ENCODE data around the gene PNPLA2.

PNPLA2 gene

GRCh38 chr11:849951-850774 is 31.4 kb downstream of the PNPLA2 start:
- no peaks in the 10 kb centered on the region for H3K79me1 ChIP-seq (ENCODE audit: low read length)
- peak overlapping the region; percentile 19 for H3K4me3 ChIP-seq (ENCODE audit: low read length)
- H2BK15ac ChIP-seq (replicated peaks; ENCODE audit: low read depth), result no peak overlapping the region
- H3K36me3 ChIP-seq (ENCODE audit: control insufficient read depth, insufficient read depth, low read length), result no peaks in the 10 kb centered on the region
- peak overlapping the region; percentile 74 for H3K56ac ChIP-seq (ENCODE audit: low read length)
- H3K4me1 ChIP-seq (ENCODE audit: control insufficient read depth, low read depth, low read length), result peaks cover 2% of the 10 kb centered on the region
- no peak overlapping the region for H3K23ac ChIP-seq (ENCODE audit: low read length)
- H3K27me3 ChIP-seq (ENCODE audit: insufficient read depth, low read length, poor library complexity), result no peaks in the 10 kb centered on the region
- H3K79me2 ChIP-seq (ENCODE audit: control insufficient read depth, insufficient read depth, low read length), result no peaks in the 10 kb centered on the region
- H4K5ac ChIP-seq (ENCODE audit: low read length), result no peak overlapping the region
- H3K4me2 ChIP-seq (ENCODE audit: low read length), result peak overlapping the region; percentile 52
- H2BK120ac ChIP-seq (ENCODE audit: low read depth, low read length), result no peak overlapping the region
- no peak overlapping the region for H4K8ac ChIP-seq (ENCODE audit: low read depth, low read length)
- no peak overlapping the region for H3K18ac ChIP-seq (ENCODE audit: low read length)
- no peak overlapping the region for H3K4ac ChIP-seq (ENCODE audit: low read depth, low read length)
- no CpG with 5 or more reads among the region's 97 CpGs for WGBS (ENCODE audit: extremely low coverage, insufficient coverage, low lambda C conversion rate)
- H2AK5ac ChIP-seq (ENCODE audit: low read length), result no peak overlapping the region
- DNase-seq, result no peak
- peak overlapping the region; percentile 41 for H3K9ac ChIP-seq (ENCODE audit: low read length)
- H3K27ac ChIP-seq (ENCODE audit: low read depth, low read length), result no peak overlapping the region
- H2BK5ac ChIP-seq (ENCODE audit: low read length), result no peak overlapping the region

- H3K27ac ChIP-seq (ENCODE audit: low read depth, low read length), result no peak overlapping the region
- DNase-seq, result peak; percentile 69
Measured at GRCh38 chr11:850775-851763, 32.4 kb downstream of the PNPLA2 start.

GRCh38 chr11:852762-853161 is 34.0 kb downstream of the PNPLA2 start:
- no peak overlapping the region for H2BK5ac ChIP-seq (ENCODE audit: low read length)
- no peak overlapping the region for H3K56ac ChIP-seq (ENCODE audit: low read length)

More at GRCh38 chr11:850775-851763, 32.4 kb downstream of the PNPLA2 start:
- H3K56ac ChIP-seq (ENCODE audit: low read length), result peak overlapping the region; percentile 42
- no peak overlapping the region for H2BK120ac ChIP-seq (ENCODE audit: low read depth, low read length)
- no CpG with 5 or more reads among the region's 28 CpGs for whole genome bisulfite sequencing (ENCODE audit: extremely low coverage, insufficient coverage, low lambda C conversion rate)
- no peak overlapping the region for H2AK5ac ChIP-seq (ENCODE audit: low read length)
- H3K36me3 ChIP-seq (ENCODE audit: control insufficient read depth, insufficient read depth, low read length), result no peaks in the 10 kb centered on the region
- peak overlapping the region; percentile 29 for H3K4me2 ChIP-seq (ENCODE audit: low read length)
- no peak overlapping the region for H4K5ac ChIP-seq (ENCODE audit: low read length)
- no peak overlapping the region for H2BK5ac ChIP-seq (ENCODE audit: low read length)
- no peaks in the 10 kb centered on the region for H3K79me2 ChIP-seq (ENCODE audit: control insufficient read depth, insufficient read depth, low read length)
- H3K4me3 ChIP-seq (ENCODE audit: low read length), result no peak overlapping the region
- H4K8ac ChIP-seq (ENCODE audit: low read depth, low read length), result no peak overlapping the region
- peaks cover 2% of the 10 kb centered on the region for H3K4me1 ChIP-seq (ENCODE audit: control insufficient read depth, low read depth, low read length)
- no peak overlapping the region for H3K4ac ChIP-seq (ENCODE audit: low read depth, low read length)
- H2BK15ac ChIP-seq (replicated peaks; ENCODE audit: low read depth), result no peak overlapping the region
- no peaks in the 10 kb centered on the region for H3K79me1 ChIP-seq (ENCODE audit: low read length)
- H3K27me3 ChIP-seq (ENCODE audit: insufficient read depth, low read length, poor library complexity), result no peaks in the 10 kb centered on the region
- H3K23ac ChIP-seq (ENCODE audit: low read length), result no peak overlapping the region
- H3K9ac ChIP-seq (ENCODE audit: low read length), result no peak overlapping the region
- H3K18ac ChIP-seq (ENCODE audit: low read length), result no peak overlapping the region

GRCh38 chr11:853682-854448 is 35.2 kb downstream of the PNPLA2 start:
- Histone ChIP-seq H3K79me2 (ENCODE audit: control insufficient read depth, insufficient read depth, low read length) (no peaks in the 10 kb centered on the region), H3K4me3 (ENCODE audit: low read length) (no peak overlapping the region), H3K27ac (ENCODE audit: low read depth, low read length) (no peak overlapping the region), H3K18ac (ENCODE audit: low read length) (no peak overlapping the region), H3K23ac (ENCODE audit: low read length) (no peak overlapping the region), H4K8ac (ENCODE audit: low read depth, low read length) (no peak overlapping the region), H3K4me1 (ENCODE audit: control insufficient read depth, low read depth, low read length) (no peaks in the 10 kb centered on the region), H3K79me1 (ENCODE audit: low read length) (no peaks in the 10 kb centered on the region), H3K36me3 (ENCODE audit: control insufficient read depth, insufficient read depth, low read length) (no peaks in the 10 kb centered on the region), H2BK5ac (ENCODE audit: low read length) (no peak overlapping the region), H3K27me3 (ENCODE audit: insufficient read depth, low read length, poor library complexity) (no peaks in the 10 kb centered on the region), H2AK5ac (ENCODE audit: low read length) (no peak overlapping the region), H4K5ac (ENCODE audit: low read length) (no peak overlapping the region), H3K4ac (ENCODE audit: low read depth, low read length) (no peak overlapping the region), H2BK120ac (ENCODE audit: low read depth, low read length) (no peak overlapping the region), H3K4me2 (ENCODE audit: low read length) (no peak overlapping the region), H2BK15ac (replicated peaks; ENCODE audit: low read depth) (no peak overlapping the region), H3K56ac (ENCODE audit: low read length) (no peak overlapping the region), H3K9ac (ENCODE audit: low read length) (no peak overlapping the region)
- no peak for DNase-seq
- WGBS (ENCODE audit: extremely low coverage, insufficient coverage, low lambda C conversion rate), result no CpG with 5 or more reads among the region's 27 CpGs

More at GRCh38 chr11:852762-853161, 34.0 kb downstream of the PNPLA2 start:
- no peak overlapping the region for H3K23ac ChIP-seq (ENCODE audit: low read length)
- H4K8ac ChIP-seq (ENCODE audit: low read depth, low read length), result no peak overlapping the region
- H3K9ac ChIP-seq (ENCODE audit: low read length), result no peak overlapping the region
- H2BK15ac ChIP-seq (replicated peaks; ENCODE audit: low read depth), result no peak overlapping the region
- WGBS (ENCODE audit: extremely low coverage, insufficient coverage, low lambda C conversion rate), result no CpG with 5 or more reads among the region's 15 CpGs
- H3K79me1 ChIP-seq (ENCODE audit: low read length), result no peaks in the 10 kb centered on the region
- H3K36me3 ChIP-seq (ENCODE audit: control insufficient read depth, insufficient read depth, low read length), result no peaks in the 10 kb centered on the region
- H3K4me3 ChIP-seq (ENCODE audit: low read length), result no peak overlapping the region
- no peak overlapping the region for H2AK5ac ChIP-seq (ENCODE audit: low read length)
- H3K27ac ChIP-seq (ENCODE audit: low read depth, low read length), result no peak overlapping the region
- H3K4ac ChIP-seq (ENCODE audit: low read depth, low read length), result no peak overlapping the region
- peaks cover 2% of the 10 kb centered on the region for H3K4me1 ChIP-seq (ENCODE audit: control insufficient read depth, low read depth, low read length)
- H2BK120ac ChIP-seq (ENCODE audit: low read depth, low read length), result no peak overlapping the region
- no peak overlapping the region for H3K4me2 ChIP-seq (ENCODE audit: low read length)
- H3K27me3 ChIP-seq (ENCODE audit: insufficient read depth, low read length, poor library complexity), result no peaks in the 10 kb centered on the region
- H4K5ac ChIP-seq (ENCODE audit: low read length), result no peak overlapping the region
- H3K79me2 ChIP-seq (ENCODE audit: control insufficient read depth, insufficient read depth, low read length), result no peaks in the 10 kb centered on the region
- DNase-seq, result no peak
- no peak overlapping the region for H3K18ac ChIP-seq (ENCODE audit: low read length)

GRCh38 chr11:854601-855329 is 36.1 kb downstream of the PNPLA2 start:
- Histone ChIP-seq H3K4me1 (ENCODE audit: control insufficient read depth, low read depth, low read length) (no peaks in the 10 kb centered on the region), H2AK5ac (ENCODE audit: low read length) (no peak overlapping the region), H4K5ac (ENCODE audit: low read length) (no peak overlapping the region), H3K23ac (ENCODE audit: low read length) (no peak overlapping the region), H3K9ac (ENCODE audit: low read length) (no peak overlapping the region), H2BK120ac (ENCODE audit: low read depth, low read length) (no peak overlapping the region), H2BK5ac (ENCODE audit: low read length) (no peak overlapping the region), H2BK15ac (replicated peaks; ENCODE audit: low read depth) (no peak overlapping the region), H3K79me1 (ENCODE audit: low read length) (no peaks in the 10 kb centered on the region), H3K79me2 (ENCODE audit: control insufficient read depth, insufficient read depth, low read length) (no peaks in the 10 kb centered on the region), H3K56ac (ENCODE audit: low read length) (no peak overlapping the region), H3K36me3 (ENCODE audit: control insufficient read depth, insufficient read depth, low read length) (no peaks in the 10 kb centered on the region), H3K27ac (ENCODE audit: low read depth, low read length) (no peak overlapping the region), H3K4me3 (ENCODE audit: low read length) (no peak overlapping the region), H3K27me3 (ENCODE audit: insufficient read depth, low read length, poor library complexity) (no peaks in the 10 kb centered on the region), H3K4me2 (ENCODE audit: low read length) (no peak overlapping the region), H4K8ac (ENCODE audit: low read depth, low read length) (no peak overlapping the region), H3K4ac (ENCODE audit: low read depth, low read length) (no peak overlapping the region), H3K18ac (ENCODE audit: low read length) (no peak overlapping the region)
- WGBS (ENCODE audit: extremely low coverage, insufficient coverage, low lambda C conversion rate), result no CpG with 5 or more reads among the region's 20 CpGs
- no peak for DNase-seq
